ENCODE results near the gene GDNF.

Gene GDNF

GRCh38 chr5:37776826-37777225 is 63.0 kb downstream of the GDNF start:
- no peak for DNase-seq

GRCh38 chr5:37774912-37775483 is 64.8 kb downstream of the GDNF start:
- no peak for DNase-seq

DNA sequence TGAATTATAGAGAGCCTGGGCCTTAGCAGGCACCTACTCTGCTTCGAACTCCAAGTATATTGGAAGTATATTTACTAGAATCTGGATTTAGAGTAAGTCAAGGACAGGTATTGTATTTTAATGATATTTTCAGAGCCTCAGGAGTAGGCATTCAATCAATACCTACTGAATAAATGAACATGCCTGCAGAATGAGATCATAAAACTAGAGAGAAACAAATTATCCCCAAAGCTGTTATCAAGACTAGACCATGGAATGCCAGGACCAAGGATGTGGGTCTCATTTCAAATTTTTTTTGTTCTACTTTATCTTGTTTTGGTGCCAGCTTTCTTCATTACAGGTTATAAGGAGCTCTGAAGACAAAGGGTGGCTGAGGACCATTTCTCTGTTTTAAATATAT is 66.0 kb downstream of the GDNF start:
- DNase-seq, result no peak

- no peak for DNase-seq
These were observed 67.6 kb downstream of the GDNF start for GRCh38 chr5:37772255-37772654.

DNA sequence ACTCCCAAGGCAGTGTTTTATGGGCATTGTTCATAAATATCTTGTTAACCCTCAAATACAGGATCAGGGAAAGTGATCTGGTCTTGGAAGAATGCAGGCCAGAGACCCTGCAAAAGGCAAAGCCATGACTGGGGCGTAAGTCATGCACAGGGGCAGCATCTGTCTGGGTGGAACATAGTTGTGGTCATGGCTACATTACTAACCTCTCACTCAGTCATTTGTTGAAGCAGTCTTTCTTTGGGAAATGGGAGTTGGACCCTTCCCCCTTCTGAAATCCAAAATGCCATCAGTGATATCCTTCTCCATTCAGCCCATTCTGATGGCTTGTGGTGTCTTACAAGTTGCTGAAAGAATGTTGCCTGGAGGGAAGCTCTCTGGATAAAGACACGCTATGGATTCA is 68.1 kb downstream of the GDNF start:
- no peak for DNase-seq

DNA sequence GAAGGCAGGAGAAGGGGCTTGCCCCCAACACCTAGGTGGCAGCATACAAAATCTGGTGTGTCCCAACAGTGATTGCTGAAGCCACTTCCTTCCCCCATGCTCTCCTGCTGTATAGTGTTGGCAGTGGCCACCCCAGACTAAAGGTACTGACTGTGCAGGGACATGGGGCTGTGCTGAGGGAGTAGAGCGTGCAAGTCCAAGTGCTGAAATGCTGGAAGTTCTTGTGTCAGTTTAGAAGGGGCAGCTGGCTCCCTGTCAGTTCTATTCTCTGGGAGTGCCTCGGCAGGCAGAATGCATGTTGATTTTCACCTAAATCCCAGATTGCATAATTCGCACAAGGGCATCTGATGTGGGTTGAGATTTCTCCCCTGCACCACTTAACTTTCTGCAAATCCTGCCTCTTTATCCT is 68.6 kb downstream of the GDNF start:
- no peak for DNase-seq

- DNase-seq, result no peak
These were observed 69.1 kb downstream of the GDNF start for GRCh38 chr5:37770786-37771185.

DNA sequence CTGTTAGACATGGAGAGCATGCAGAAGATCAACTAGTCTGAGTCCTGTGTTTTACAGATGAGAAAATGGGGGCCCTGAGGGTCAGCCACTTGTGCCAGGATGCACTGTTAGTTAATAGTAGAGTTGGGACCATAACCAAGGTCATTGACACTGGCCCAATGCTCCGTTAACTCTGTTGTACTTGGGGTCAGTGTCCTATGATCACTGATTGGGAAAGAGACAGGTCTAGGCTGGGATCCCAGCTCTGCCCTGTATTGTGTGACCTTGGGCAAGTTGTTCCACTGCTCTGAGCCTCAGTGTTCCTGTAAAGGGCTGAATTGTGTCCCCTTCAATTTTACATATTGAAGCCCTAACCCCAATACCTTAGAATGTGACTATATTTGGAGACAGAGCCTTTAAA is 70.0 kb downstream of the GDNF start:
- DNase-seq, result no peak

GRCh38 chr5:37769108-37769507 is 70.7 kb downstream of the GDNF start:
- DNase-seq, result no peak

DNA sequence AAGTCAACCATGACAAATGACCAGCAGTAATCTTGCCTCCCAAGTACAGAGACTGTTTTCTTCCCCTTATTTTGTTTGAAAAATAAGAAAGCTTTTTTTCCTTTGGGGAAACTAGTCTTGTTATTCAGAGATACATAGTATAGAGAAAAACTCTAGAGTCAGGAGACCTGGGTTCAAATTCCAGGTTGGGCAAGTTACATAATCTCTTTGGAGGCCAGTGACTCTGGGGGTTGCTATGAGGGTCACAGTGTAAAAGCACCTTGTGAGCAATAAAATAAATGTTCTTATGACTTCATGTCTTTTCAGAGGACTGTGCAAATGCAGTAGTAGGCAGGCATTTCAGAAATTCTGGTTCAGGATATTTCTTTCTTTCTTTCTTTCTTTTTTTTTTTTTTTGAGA is 71.5 kb downstream of the GDNF start:
- no peak for DNase-seq

GRCh38 chr5:37767961-37768360 is 71.9 kb downstream of the GDNF start:
- no peak for DNase-seq

GRCh38 chr5:37767251-37767650 is 72.6 kb downstream of the GDNF start:
- DNase-seq, result no peak

Data from DMS79 (cell line).